CMK (cell line): ENCODE results near the gene ACTN3.
"Not testable (repeated sequence)": the region's sequence is repeated elsewhere in the genome, so short reads cannot be mapped to it uniquely, and the experiment has no call there.

ENCODE experiments used
- DNase-seq: peaks from one replicate; pipeline ENCODE4 v3.0.0-alpha.2; 2010; ENCODE audit warnings: low read depth

The ACTN3 gene

DNA sequence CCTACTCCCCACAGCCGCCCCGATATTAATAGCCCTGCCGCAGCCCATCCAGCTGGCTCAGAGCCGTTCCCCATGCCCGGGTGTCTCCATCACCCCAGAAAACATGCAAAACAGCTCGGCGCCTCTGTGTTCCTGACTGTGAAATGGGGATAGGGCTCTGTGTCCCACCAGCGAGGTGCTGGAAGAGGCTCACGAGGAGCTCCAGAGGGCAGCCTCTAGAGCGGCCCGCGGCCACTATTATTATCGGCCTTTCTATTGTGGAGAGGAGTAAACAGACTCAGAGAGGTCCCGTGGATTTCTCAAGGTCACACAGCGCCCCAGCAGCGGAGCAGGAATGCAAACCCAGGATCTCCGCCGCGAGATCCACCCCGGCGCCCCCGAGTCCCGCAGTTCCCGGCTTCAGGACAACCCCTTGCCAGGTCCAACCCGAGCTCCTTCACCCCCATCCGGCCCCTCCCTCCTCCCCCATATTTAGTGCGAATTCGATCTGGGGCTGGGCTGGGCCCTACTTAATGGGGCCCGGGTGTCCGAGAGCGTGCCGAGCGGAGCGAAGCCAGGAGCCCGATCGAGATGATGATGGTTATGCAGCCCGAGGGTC is at the start of gene ACTN3:
TSS of gene ACTN3 (plus strand) at position 536 of the 598 bp plus-strand sequence. CDS start at position 571, 35 bp downstream.
- DNase-seq: no peak

GRCh38 chr11:66497206-66497605 is 49.5 kb upstream of the ACTN3 start:
- DNase-seq: no peak

DNA sequence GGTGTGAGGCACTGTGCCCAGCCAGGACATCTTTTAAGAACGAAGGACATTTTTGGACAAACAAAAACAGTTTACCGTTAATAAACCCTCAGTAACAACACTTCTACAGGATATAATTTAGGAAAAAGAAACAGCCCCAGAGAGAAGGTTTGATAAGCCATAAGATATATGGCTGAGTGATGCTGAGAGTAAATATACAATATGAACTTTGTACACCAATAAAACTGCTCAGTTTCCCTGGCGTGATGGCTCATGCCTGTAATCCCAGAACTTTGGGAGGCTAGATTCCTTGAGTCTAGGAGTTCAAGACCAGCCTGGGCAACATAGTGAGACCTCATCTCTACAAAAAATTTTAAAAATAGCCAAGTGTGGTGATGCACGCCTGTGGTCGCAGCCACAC is 48.2 kb upstream of the ACTN3 start:
- DNase-seq: no peak

GRCh38 chr11:66505276-66505816 is 41.4 kb upstream of the ACTN3 start:
- no peak for DNase-seq

- DNase-seq: no peak
Observed at GRCh38 chr11:66509131-66509561, 37.6 kb upstream of the ACTN3 start.

DNA sequence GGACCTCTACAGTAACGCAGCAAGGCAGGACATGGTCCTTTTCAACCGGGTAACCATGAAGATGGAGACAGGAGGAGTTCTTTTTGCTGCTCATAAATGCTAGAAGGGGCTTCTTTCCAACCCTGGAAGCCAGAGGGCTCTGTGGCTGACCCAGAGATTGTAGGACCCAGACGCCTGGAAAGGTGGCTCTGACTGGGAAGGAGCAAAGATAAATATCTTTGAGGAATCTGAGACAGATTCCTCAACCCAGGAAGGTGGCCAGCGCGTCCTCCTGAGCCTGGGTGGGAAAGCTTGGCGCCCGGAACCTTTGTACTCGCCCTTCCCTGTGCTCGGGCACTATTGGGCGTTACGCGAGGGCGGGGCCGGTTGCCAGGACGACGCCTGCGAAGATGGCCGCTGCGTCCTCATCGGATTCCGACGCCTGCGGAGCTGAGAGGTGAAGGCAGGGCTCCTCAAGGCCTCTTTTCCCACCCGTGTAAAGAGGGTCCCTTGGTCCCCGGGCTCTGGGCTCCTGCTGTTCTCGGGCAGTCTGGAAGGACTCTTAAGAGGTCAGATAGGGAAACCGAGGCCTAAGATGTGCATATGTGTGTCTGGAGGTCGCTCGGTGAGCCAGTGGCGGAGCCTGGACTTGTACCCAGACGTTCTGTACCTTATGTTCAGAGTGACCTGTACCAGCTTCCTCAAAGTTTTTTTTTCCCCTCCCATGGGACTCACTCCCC is 36.3 kb upstream of the ACTN3 start, which contains the start of gene BBS1:
TSS of gene BBS1 (plus strand) at position 365 of the 719 bp plus-strand sequence. CDS start at position 390, 25 bp downstream.
- peak; percentile 56 for DNase-seq

DNA sequence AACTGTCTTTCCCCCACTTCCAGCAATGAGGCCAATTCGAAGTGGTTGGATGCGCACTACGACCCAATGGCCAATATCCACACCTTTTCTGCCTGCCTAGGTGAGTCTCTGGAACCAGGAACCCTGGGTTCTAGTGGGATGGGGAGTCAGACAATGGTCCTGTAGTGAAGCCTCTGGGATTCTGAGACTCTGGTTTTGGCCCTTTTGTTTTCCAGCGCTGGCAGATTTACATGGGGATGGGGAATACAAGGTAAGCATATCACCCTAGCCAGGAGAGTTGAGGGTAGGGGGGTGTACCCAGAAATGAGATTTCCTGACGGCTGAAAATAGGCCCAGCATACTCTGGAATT is 35.7 kb upstream of the ACTN3 start:
- DNase-seq: no peak

- DNase-seq: no peak
Observed at GRCh38 chr11:66523611-66524010, 23.1 kb upstream of the ACTN3 start.

DNA sequence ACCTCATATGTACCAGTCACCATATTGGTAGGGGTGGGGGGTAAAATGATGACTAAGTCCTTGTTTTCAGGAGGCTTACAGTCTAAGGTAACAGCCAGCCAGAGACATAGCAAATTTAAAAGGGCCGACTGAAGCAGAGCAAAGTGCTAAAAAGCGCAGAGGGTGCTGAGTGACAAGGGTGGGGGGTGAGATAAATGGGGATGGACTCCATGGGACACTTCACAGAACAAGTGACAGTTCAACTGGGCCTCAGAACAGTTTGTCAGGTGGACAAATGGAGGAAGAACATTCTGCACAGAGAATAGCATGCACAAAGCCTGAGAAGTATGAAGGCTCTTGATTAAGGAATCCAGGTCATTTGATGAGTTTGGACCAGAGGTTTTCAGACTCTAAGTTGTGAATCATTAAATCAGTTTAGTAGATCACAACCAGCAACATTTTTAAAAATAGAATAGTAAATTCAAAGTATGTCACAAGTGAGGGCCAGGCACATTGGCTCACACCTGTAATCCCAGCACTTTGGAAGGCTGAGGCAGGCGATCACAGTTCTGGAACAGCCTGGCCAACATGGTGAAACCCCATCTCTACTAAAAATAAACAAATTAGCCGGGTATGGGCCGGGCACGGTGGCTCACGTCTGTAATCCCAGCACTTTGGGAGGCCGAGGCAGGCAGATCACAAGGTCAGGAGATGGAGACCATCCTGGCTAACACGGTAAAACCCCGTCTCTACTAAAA is 22.2 kb upstream of the ACTN3 start:
- DNase-seq: no peak

GRCh38 chr11:66529069-66529468 is 17.6 kb upstream of the ACTN3 start:
- no peak for DNase-seq

DNA sequence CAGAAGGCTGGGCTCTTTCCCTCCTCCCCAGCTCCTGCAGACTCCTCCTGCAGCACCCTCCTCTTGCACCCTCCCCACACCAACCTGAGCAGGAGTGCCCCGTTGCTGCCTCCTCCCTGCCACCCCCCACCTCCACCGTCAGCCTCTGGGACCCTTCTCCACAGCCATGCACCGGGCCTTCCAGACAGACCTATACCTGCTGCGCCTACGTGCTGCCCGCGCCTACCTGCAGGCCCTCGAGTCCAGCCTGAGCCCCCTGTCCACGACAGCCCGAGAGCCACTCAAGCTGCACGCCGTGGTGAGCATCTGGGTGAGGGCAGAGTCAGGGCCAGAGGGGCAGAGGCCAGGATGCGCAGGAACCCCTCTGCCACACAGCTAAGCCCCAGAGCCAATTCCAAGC is 17.0 kb upstream of the ACTN3 start:
- no peak for DNase-seq

- no peak for DNase-seq
Observed at GRCh38 chr11:66530927-66531709, 15.6 kb upstream of the ACTN3 start.

DNA sequence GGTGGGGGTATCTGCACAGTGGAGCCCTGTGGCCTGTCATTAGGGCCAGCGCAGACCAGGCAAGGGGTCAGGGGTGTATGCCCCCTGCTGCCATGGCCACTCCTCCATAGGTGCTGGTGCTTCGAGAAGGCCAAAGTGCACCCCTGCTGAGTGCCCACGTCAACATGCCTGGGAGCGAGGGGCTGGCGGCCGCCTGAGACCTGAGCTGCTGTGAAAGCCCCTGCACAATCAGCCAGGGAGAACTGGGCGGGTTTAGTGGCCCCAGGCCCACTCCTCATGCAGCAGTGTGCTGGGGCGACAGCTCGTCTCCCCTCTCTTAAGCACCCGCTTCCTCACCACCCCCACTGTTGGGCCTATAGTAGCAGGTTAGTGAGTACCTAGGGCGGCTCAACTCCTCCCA is 14.9 kb upstream of the ACTN3 start:
- DNase-seq: no peak

DNA sequence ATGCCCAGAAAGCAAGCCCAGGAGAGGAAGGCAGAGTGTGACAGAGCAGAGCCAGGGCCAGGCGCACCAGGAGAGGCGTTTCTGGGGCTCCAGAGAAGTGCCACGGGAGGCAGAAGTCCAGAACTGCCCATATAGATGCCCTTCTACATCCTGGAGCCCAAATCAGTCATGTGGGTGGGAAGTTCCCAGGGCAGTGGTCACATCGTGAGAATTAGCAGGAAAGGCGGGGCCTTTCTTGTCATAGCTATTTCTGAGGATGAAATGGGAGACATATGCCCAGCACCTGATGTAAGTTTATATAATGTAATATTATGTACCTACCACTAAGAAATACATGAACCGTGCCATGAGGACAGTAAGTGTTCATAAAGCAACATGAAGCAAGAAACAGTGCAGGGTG is 13.9 kb upstream of the ACTN3 start:
- DNase-seq: no peak

- DNase-seq: no peak
Observed at GRCh38 chr11:66539170-66539869, 7.4 kb upstream of the ACTN3 start.

GRCh38 chr11:66539870-66540213 is 6.9 kb upstream of the ACTN3 start:
- no peak for DNase-seq

- not testable (repeated sequence) for DNase-seq
Observed at GRCh38 chr11:66540598-66540997, 6.1 kb upstream of the ACTN3 start.

DNA sequence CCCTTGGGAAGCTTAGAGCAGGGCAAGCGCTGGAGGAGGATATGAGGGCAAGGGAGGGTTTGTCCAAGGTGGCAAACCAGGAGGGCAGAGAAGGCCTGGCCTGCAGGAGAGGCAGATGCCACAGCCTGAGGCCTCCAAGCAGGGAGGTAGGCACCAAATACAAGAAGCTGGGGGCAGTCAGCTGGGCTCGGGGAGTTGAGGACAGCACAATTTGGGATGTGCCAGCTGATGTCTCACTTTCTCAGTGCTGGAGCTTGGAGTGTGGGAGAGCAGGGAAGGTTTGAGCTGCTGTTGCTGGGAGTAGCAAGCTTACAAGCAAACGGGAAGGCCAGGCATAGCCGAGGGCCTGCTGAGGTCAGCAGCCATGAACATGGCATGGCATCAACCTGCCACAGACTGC is 4.8 kb upstream of the ACTN3 start:
- DNase-seq: no peak

GRCh38 chr11:66542362-66542761 is 4.3 kb upstream of the ACTN3 start:
- DNase-seq: no peak

GRCh38 chr11:66543263-66544107 is 3.2 kb upstream of the ACTN3 start:
- DNase-seq: no peak

- not testable (repeated sequence) for DNase-seq
Observed at GRCh38 chr11:66544952-66545351, 1.8 kb upstream of the ACTN3 start.
